Measurements from ENCODE around the gene PCDHGC4.

Gene PCDHGC4

GRCh38 chr5:141532726-141533125 lies 47.9 kb downstream of the PCDHGC4 start:
- DNase-seq: no peak

DNA sequence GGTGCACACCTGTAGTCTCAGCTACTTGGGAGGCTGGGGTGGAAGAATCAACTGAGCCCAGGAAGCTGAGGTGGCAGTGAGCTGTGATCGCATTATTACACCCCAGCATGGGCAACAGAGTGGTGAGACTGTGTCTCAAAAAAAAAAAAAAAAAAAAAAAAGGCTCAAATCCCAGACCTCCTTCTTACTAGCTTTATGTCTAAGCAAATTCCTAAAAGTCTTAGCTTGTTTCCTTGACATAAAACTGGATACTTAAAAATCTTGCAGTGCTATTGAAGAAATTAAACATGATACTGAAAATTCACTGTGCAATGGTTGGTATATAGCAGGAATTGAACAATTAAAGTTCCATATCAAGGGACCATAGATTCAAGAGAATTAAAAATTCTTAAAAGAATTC lies 49.1 kb downstream of the PCDHGC4 start:
- no peak for DNase-seq

DNA sequence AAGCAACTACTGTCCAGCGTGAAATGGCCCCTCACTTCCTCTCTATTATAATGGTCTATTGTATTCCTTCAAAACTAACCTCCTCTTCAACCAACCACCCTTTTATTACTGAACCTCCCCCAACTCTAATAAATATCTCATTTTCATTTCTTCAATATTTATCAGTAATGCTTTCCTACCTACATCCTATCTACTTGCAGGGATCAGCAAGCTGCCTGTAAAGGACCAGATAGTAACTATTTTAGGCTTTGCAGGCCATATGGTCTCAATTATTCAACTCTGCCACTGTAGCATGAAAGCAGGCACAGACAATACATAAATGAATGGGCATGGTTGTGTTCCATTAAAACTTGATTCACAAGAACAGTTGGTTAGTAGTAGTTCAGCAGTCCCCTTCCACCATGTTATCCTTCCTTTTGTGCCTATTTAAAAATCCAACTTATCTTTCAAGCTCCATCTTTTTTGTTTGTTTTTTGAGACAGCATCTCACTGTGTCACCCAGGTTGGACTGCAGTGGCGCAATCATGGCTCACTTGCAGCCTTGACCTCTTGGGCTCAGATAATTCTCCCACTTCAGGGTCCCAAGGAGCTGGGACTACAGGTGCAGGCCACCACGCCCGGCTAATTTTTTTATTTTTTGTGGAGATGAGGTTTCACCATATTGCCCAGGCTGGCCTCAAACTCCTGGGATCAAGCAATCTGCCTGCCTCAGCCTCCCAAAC lies 49.8 kb downstream of the PCDHGC4 start:
- no peak for DNase-seq
